Activated T-cell treated with anti-CD3 and anti-CD28 coated beads, Interleukin-2, amount 50 U/mL, for 4 hours (primary cell): ENCODE results near the gene EFCAB5. TPM values are rescaled to one million over a fixed set of nuclear protein-coding genes. Genes with fewer than 3 reads are reported as not detected.

ENCODE experiments used
- total RNA-seq, 3 donors: library from RNA; stranded (reverse); gene quantifications; one replicate each; pipeline ENCODE4 v1.2.1, GENCODE V29; 2021

EFCAB5 gene
- total RNA-seq, 3 donors from 2014 or later, result 0.15 to 0.30 TPM; not detected in 1

Other genes starting within 250 kb of the EFCAB5 start
- 10 to 100 TPM; 25.0 to 27.0 (median 25.9) TPM for gene SSH2, start 11.4 kb upstream of the EFCAB5 start, total RNA-seq
- gene NSRP1, start 175.2 kb downstream of the EFCAB5 start, total RNA-seq, result 10 to 100 TPM; 33.0 to 40.8 (median 40.2) TPM